HG02642 (cell line): ENCODE results near the gene ERMAP.
"Not testable (repeated sequence)": the region's sequence is repeated elsewhere in the genome, so short reads cannot be mapped to it uniquely, and the experiment has no call there.

Experiments used
- ATAC-seq: cut with Tn5 transposase; IDR thresholded peaks from one replicate; pipeline ENCODE4 v1.9.1; 2021; ENCODE audit warnings: mild to moderate bottlenecking; ENCODE audit not compliant: unreplicated experiment, poor library complexity

Gene ERMAP

GRCh38 chr1:42841440-42842147, 24.7 kb downstream of the ERMAP start:
- ATAC-seq = no peak

GRCh38 chr1:42844592-42845140, 27.7 kb downstream of the ERMAP start:
- ATAC-seq = no peak

GRCh38 chr1:42845193-42845592, 28.3 kb downstream of the ERMAP start:
- no peak for ATAC-seq

GRCh38 chr1:42845866-42846256, 28.9 kb downstream of the ERMAP start:
- peak; percentile 23 for ATAC-seq

DNA sequence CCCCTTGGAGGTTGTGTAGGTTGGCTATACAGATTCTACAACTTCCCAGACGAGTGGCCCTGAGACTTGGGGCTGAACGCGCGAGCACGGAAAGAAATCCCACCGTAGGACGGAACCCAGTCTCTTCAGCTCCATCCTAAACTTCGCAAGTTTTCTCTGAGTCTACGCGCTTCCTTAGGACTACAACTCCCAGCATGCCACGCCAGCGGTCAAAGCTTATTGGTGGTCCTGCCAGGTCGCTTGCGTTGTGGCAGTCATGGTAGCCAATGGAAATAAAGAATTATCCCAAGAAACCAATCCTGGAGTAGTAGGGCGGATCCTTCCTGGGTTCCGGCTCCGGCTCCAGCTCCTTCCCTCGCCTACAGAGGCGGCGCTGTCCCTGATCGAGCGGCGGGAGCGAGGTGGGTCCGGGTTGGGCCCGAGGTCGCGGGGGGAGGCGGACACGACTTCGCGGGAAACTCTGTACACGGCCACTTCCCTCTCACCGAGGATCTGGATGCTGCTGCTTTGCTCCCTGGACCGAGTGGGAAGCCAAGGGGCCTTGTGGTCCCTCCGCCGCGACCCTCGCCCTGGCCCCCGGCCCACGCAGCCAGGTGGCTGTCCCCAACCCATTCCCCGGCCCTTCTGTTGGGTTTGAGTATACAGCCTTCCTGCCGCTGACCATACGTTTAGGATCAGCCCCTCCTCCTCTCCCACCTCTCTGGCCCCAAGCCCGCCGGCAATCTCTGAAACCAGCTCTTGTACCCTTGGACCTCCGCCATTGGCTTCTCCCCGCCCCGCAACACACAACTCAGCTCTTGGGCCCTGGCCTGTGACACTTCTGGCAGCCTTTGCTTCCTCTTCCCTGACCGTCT, 29.6 kb downstream of the ERMAP start, which contains the start of gene ZNF691:
Gene ZNF691 (plus strand): TSS at position 357 of the 854 bp plus-strand sequence. CDS start 3,046 bp downstream, outside the sequence.
- ATAC-seq = peak; percentile 92

DNA sequence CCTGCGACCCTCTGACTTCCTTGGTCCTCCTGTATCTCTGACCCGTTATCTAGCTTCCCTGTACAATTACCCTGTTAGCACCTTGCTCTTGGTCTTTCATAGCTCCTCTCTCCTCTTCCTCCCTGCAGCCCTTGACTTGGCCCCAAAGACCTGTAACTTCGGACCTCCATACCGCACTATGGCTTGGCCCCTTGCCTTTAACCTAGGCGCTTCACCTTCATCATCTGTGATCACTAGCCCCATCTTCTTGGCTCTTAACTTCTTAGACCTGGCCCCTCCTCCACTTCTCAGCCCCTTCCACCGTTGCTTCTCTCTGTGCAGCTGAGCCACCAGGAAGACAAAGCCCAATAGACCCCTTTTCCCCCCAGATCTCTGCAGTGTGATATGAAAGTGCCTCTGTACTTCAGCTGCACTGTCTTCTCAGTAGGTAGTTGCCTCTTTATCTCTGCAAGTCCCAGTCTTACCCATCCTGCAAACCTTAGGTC, 30.2 kb downstream of the ERMAP start:
- ATAC-seq = peak; percentile 3

DNA sequence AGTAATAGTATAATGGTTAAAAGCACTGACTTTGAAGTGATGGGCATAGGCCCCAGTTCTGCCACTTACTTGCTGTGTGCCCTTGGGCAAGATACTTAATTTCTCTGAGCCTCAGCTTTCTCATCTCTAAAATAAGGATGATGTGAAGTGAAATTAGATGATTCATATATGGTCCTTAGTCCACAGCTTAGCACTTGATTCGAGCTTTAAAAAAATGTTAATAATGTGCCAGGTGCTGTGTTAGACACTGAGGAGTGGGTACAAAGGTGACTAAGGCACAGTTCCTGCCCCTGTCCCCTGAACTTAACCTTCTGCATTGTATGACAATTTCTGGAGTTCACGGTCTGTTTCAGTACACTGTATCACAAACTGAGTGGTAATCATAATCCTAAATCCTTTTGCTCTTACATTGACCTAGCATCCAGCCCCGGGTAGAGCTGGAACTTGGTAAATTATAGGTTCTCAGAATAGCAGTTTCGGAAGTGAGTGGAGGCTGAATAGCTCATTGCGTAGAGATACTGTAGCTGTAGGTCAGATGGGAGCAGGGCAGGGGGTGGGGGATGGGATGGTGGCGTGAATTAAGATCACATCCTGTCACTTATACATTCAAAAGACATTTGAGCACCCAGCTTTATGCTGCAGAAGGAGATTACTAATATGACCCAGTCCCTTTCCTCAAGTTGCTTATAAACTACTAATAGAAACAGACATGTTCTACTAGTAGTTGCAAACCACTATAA, 31.0 kb downstream of the ERMAP start:
- ATAC-seq = no peak

DNA sequence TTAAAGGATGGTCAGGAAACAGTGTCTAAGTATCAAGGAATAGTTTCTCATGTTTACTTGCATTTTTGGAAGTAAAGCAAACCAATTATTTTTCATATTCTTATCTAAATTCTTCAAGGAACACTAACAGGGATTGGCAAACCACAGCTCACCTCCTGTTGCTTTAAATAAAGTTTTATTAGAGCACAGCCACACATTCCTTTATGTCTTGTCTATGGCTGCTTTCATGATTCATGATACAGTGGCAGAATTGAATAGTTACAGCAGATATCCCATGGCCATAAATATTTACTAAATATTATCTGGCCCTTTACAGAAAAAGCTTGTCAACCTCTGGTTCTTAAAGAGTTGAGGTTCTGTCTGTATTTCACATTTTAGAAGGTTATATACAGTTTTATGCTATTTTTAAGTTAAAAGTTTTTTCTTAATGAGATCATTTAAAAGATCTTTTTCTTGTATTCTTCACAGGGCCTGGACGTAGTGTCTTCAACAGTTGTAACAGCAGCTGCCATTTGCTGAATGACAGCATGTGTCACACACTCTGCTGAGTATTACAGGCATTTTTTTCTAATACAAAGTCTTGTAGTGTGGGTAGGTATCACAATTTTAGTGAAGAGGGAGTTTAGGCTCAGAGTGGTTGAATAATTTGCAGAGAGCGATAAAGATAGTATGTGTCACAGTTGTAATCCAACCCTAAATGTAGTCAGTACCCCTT, 32.1 kb downstream of the ERMAP start:
- no peak for ATAC-seq

GRCh38 chr1:42849944-42850343, 33.0 kb downstream of the ERMAP start:
- ATAC-seq = no peak

DNA sequence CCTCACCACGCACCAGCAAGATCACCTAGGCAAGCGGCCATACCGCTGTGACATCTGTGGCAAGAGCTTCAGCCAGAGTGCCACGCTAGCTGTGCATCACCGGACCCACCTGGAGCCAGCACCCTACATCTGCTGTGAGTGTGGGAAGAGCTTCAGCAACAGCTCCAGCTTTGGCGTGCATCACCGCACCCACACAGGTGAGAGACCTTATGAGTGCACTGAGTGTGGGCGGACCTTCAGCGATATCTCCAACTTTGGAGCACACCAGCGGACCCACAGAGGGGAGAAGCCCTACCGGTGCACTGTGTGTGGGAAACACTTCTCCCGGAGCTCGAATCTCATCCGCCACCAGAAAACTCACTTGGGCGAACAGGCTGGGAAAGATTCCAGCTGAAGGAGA, 34.5 kb downstream of the ERMAP start:
- ATAC-seq = no peak

GRCh38 chr1:42851960-42852607, 35.2 kb downstream of the ERMAP start:
- ATAC-seq = no peak

GRCh38 chr1:42852608-42852980, 35.7 kb downstream of the ERMAP start:
- ATAC-seq = no peak

- ATAC-seq = no peak
Measured at GRCh38 chr1:42853116-42853884, 36.4 kb downstream of the ERMAP start.

DNA sequence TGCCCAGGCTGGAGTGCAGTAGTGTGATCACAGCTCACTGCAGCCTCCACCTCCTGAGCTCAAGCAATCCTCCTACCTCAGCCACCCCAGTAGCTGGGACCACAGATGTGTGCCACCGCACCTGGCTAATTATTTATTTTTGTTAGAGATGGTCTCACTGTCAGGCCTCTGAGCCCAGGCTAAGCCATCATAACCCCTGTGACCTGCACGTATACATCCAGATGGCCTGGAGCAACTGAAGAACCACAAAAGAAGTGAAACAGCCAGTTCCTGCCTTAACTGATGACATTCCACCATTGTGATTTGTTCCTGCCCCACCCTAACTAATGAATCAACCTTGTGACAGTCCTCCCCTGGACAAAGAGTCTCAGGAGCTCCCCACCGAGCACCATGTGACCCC, 39.6 kb downstream of the ERMAP start:
- ATAC-seq = not testable (repeated sequence)

GRCh38 chr1:42859366-42859765, 42.4 kb downstream of the ERMAP start:
- ATAC-seq = not testable (repeated sequence)

DNA sequence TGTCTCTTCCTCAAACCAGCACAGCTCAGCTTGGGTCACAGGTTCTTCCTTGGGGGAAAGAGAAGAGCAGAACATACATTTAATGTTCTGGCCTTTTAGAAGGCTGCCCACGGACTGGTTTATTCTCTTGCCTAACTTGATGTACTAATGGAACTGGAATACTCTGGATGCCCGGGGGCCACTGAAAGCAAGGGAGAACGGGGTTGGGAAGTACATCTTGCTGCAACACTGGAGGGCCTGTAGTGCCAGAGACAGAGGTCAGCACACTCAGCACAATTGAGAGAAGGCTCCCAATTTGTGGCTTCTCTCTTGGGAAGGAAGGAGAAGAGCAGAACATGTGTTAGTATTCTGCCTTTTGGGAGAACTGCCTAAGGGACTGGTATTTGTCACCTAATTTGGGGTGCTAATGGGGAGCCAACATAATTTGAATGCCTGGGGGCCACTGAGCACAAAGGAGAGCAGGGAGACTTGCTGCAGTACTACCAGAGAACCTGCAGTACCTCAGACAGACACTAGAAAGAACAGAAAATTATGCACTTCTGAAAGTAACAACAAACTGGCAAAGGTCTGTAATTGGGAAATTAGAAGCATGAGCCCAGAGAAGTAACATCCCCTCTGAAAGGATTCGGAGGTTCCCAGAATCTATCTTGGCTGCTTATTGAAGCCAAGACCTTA, 43.6 kb downstream of the ERMAP start:
- ATAC-seq = no peak

- no peak for ATAC-seq
Measured at GRCh38 chr1:42861014-42861399, 44.1 kb downstream of the ERMAP start.

DNA sequence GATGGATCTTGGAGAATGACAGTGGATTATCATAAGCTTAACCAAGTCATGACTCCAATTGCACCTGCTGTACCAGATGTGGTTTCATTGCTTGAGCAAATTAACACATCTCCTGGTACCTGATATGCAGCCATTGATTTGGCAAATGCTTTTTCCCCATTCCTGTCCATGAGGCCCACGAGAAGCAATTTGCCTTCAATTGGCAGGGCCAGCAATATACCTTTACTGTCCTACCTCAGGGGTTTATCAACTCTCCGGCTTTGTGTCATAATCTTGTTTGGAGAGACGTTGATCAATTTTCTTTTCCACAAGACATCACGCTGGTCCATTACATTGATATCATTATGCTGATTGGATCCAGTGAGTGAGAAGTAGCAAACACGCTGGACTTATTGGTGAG, 49.6 kb downstream of the ERMAP start:
- ATAC-seq = no peak
